Retina (tissue), 1 donor: Measurements from ENCODE around the gene PALD1.

Experiments used
- DNase-seq: peaks from one replicate; pipeline ENCODE4 v3.0.0-alpha.2; 2016

Gene PALD1

DNA sequence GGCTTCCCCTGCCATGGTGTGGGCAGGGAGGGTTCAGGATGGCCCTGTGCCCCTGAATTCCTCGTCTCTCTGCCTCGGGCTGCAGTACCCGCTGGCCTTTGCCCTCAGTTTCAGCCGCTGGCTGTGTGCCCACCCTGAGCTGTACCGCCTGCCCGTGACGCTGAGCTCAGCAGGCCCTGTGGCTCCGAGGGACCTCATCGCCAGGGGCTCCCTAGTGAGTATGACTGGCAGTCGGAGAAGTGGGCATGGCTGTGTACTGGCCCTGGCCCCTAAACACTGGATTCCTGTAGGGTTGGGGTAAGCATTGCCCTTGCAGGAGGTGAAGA is 59.6 kb downstream of the PALD1 start:
- DNase-seq: no peak

DNA sequence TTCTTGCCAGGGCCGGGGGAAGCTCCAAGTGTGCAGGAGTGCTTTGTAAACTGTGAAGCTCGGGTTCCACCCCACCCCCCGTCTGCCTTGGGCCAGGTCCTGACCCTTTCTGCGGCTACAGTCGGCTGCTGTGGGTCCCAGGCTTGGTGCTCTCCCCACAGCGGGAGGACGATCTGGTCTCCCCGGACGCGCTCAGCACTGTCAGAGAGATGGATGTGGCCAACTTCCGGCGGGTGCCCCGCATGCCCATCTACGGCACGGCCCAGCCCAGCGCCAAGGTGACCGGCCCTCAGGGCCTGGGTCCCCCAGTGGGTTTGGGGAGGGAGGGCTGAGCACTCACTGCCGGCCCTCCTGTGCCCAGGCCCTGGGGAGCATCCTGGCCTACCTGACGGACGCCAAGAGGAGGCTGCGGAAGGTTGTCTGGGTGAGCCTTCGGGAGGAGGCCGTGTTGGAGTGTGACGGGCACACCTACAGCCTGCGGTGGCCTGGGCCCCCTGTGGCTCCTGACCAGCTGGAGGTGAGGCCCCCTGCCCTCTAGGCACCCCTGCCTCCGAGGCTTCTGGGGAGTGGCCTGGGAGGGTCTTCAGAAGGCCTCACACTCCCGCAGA is 60.3 kb downstream of the PALD1 start:
- DNase-seq: no peak

GRCh38 chr10:70539471-70539870 is 60.9 kb downstream of the PALD1 start:
- DNase-seq: no peak

- no peak for DNase-seq
Observed at GRCh38 chr10:70540089-70540788, 61.7 kb downstream of the PALD1 start.

DNA sequence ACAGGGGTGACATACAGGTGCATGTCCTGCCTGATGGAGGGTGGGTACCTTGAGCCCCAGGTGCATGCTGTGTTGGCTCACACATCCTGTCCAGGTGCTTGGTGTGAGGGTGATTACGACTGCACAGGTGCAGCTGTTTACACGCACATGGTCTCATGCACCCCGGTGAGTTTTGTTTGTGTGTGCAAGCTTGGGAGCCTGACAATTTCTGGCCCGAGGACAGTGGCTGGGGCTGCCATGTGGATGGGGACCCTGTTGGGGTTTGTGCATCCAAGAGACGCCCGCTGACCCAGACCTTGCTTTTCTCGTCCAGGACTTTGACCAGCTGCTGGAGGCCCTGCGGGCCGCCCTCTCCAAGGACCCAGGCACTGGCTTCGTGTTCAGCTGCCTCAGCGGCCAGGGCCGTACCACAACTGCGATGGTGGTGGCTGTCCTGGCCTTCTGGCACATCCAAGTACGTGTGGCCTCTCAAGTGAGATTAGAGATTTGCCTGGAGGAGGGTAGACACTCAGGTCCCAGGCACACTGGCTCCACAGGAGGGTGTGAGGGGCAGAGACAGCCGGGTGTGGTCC is 62.3 kb downstream of the PALD1 start:
- DNase-seq: no peak

GRCh38 chr10:70541736-70542564 is 63.4 kb downstream of the PALD1 start:
- no peak for DNase-seq

- no peak for DNase-seq
Observed at GRCh38 chr10:70542565-70542938, 64.0 kb downstream of the PALD1 start.

GRCh38 chr10:70543911-70544310 is 65.3 kb downstream of the PALD1 start:
- DNase-seq: no peak

- no peak for DNase-seq
Observed at GRCh38 chr10:70544431-70545340, 66.1 kb downstream of the PALD1 start.

DNA sequence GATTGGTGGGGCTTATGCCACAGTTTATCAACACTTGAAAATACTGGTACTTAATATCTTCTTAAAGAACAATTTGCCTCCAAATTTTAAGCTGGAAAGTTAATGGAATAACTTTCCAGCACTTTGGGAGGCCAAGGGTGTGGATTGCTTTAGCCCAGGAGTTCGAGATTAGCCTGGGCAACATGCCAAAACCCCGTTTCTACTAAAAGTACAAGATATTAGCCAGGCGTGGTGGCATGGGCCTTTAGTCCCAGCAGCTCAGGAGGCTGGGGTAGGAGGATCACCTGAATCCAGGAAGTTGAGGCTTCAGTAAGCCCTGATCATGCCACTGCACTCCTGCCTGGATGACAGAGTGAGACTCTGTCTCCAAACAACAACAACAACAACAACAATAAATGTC is 68.0 kb downstream of the PALD1 start:
- no peak for DNase-seq

DNA sequence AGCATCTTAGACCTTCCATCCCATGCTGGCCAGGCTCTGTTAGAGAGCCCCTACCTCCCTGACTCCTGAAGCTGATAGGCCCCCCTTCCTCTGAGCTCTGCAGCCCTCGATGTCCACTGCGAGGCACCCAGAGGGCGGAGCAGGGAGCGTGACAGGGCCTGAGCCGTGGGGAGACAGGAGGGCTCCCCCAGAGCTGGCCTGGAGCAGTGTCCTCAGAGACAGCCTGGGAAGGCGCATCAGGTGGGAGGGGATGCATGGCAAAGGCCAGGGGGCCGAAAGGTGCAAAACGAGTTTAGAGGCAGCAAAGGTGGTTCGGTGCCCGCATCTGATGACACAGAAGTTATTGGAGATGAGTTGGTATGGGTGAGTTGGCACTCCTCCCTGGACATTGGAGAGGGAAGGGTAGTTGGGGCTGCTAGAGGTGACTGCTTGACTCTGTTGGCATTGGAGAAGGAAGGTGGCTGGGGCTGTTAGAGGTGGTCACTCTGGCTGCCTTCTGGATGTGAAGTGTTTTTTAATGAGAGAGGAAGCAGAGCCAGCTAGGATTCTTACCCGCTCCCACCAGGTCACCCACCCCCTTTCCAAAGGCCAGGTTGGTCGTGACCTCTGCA is 70.9 kb downstream of the PALD1 start:
- DNase-seq: no peak

GRCh38 chr10:70549962-70550458 is 71.4 kb downstream of the PALD1 start:
- DNase-seq: peak; percentile 87

DNA sequence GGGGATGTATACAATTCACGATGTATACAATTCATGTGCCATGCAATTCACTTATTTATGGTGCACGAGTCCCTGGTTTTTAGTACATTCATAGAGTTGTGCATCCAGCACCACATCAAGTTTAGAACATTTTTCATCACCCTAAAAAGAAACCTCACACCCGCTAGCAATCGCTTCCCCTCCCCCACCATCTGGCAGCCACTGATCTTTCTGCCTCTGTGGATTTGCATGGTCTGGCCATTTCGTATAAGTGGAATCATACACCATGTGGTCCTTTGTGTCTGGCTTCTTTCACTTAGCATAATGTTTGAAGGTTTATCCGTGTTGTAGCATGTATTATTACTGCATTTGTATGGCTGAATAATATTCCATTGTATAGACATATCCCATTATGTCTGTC is 71.9 kb downstream of the PALD1 start:
- no peak for DNase-seq

- DNase-seq: no peak
Observed at GRCh38 chr10:70551466-70551865, 72.9 kb downstream of the PALD1 start.

- no peak for DNase-seq
Observed at GRCh38 chr10:70551971-70552422, 73.4 kb downstream of the PALD1 start.

GRCh38 chr10:70552586-70552985 is 74.0 kb downstream of the PALD1 start:
- no peak for DNase-seq

GRCh38 chr10:70555371-70555770 is 76.8 kb downstream of the PALD1 start:
- no peak for DNase-seq

DNA sequence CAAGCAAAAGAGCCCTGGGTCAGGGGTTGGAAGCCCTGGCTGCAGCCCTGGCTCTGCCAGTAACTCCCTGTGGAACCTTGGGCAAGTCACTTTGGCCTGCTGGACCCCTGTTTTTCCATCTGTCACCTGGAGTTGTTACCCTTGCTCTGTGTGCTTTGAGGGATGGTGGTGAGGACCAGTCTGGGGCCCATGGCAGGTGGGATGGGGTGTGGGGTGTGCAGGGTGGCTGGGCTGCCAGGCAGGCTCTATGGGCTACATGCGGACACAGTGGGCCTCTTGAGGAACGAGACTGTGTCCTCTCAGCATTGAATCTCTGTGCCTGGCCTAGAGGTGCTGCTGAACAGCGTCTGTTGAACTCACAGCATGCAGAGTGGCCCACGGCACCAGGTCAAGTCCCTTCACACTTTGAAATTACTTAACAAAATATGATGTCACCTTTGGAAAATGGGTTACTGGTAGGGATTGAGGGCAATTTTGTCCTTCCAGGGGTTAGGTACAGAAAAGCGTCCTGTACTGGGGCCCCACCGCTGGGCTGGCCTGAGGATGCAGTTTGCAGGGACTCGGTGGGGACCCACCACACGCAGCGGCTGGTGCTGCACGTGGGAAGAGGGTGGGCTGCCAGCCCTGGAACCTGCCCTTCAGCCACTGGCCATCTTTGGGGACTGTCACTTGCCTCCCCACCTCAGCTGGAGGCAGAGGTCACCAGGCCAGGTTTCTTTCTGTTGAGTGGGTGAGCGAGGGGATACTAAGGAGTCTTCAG is 78.7 kb downstream of the PALD1 start:
- no peak for DNase-seq

DNA sequence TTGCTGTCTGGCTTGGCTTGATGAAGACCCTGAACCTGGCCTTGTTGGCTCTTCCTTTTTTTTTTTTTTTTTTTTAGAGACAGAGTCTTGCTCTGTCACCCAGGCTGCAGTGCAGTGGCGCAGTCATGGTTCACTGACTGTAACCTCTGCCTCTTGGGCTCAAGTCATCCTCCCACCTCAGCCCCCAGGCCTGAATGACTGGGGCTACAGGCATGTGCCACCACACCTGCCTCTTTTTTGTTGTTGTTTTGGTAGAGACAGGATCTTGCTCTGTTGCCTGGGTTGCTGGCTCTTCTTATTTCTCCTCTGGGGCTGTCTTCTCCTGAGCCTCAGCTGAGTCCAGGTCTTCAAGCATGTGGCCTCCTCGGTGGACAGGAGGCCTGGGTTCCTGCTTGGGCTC is 79.3 kb downstream of the PALD1 start:
- no peak for DNase-seq

GRCh38 chr10:70558295-70558694 is 79.7 kb downstream of the PALD1 start:
- DNase-seq: no peak
